GM19099 (cell line): Measurements from ENCODE around the gene TRAPPC1.

Source experiments
- POLR2A ChIP-seq: IDR thresholded peaks from 3 replicates; pipeline ENCODE4 v1.6.1; 2011; ENCODE audit warnings: low read depth; ENCODE audit not compliant: insufficient read length; ENCODE audit errors: extremely low read depth

TRAPPC1 gene

GRCh38 chr17:7950578-7950977, 18.8 kb upstream of the TRAPPC1 start:
- TF ChIP-seq POLR2A, result no peak

GRCh38 chr17:7947651-7948050, 15.9 kb upstream of the TRAPPC1 start:
- no peak for TF ChIP-seq POLR2A

- no peak for TF ChIP-seq POLR2A
Measured at GRCh38 chr17:7946441-7946840, 14.7 kb upstream of the TRAPPC1 start.

- TF ChIP-seq POLR2A, result no peak
Measured at GRCh38 chr17:7945651-7946050, 13.9 kb upstream of the TRAPPC1 start.

- no peak for TF ChIP-seq POLR2A
Measured at GRCh38 chr17:7944326-7944725, 12.6 kb upstream of the TRAPPC1 start.

GRCh38 chr17:7943291-7943690, 11.5 kb upstream of the TRAPPC1 start:
- TF ChIP-seq POLR2A, result no peak

- no peak for TF ChIP-seq POLR2A
Measured at GRCh38 chr17:7940743-7941142, 9.0 kb upstream of the TRAPPC1 start.

GRCh38 chr17:7940034-7940433, 8.3 kb upstream of the TRAPPC1 start:
- no peak for TF ChIP-seq POLR2A

GRCh38 chr17:7935859-7936258, 4.1 kb upstream of the TRAPPC1 start:
- TF ChIP-seq POLR2A, result no peak

GRCh38 chr17:7932949-7933348, 1.2 kb upstream of the TRAPPC1 start:
- TF ChIP-seq POLR2A, result no peak

GRCh38 chr17:7932483-7932891, 741 bp upstream of the TRAPPC1 start:
- TF ChIP-seq POLR2A, result no peak

GRCh38 chr17:7930841-7931631, 710 bp downstream of the TRAPPC1 start:
- no peak for TF ChIP-seq POLR2A

GRCh38 chr17:7929158-7930023, 2.4 kb downstream of the TRAPPC1 start, which contains the start of gene KCNAB3:
TSS of gene KCNAB3 (minus strand) at chr17:7929856. CDS start at chr17:7929435, 421 bp downstream.
- TF ChIP-seq POLR2A, result no peak

- TF ChIP-seq POLR2A, result no peak
Measured at GRCh38 chr17:7927596-7927995, 4.2 kb downstream of the TRAPPC1 start.

GRCh38 chr17:7922845-7923628, 8.7 kb downstream of the TRAPPC1 start:
- TF ChIP-seq POLR2A, result peak; percentile 58

- TF ChIP-seq POLR2A, result no peak
Measured at GRCh38 chr17:7922269-7922844, 9.4 kb downstream of the TRAPPC1 start.

- TF ChIP-seq POLR2A, result no peak
Measured at GRCh38 chr17:7916808-7917207, 14.9 kb downstream of the TRAPPC1 start.
